ENCODE results near the gene CDH4.

Gene CDH4

GRCh38 chr20:61566691-61567090, 314.6 kb downstream of the CDH4 start:
- Histone ChIP-seq H3K36me3 (ENCODE audit: control insufficient read depth, insufficient read depth, low read length) (no peaks in the 10 kb centered on the region), H3K9me3 (ENCODE audit: control insufficient read depth, insufficient read depth, low read length) (no peaks in the 10 kb centered on the region), H3K27me3 (ENCODE audit: control insufficient read depth, insufficient read depth, low read length) (no peaks in the 10 kb centered on the region), H3K4me1 (ENCODE audit: control insufficient read depth, insufficient read depth, low read length) (no peaks in the 10 kb centered on the region), H3K9ac (ENCODE audit: low read depth, low read length) (no peak overlapping the region), H3K4me3 (ENCODE audit: low read depth, low read length) (no peak overlapping the region)

- no peaks in the 10 kb centered on the region for H3K9me3 ChIP-seq (ENCODE audit: control insufficient read depth, insufficient read depth, low read length)
- H3K36me3 ChIP-seq (ENCODE audit: control insufficient read depth, insufficient read depth, low read length) = no peaks in the 10 kb centered on the region
- H3K27me3 ChIP-seq (ENCODE audit: control insufficient read depth, insufficient read depth, low read length) = no peaks in the 10 kb centered on the region
- no peak overlapping the region for H3K9ac ChIP-seq (ENCODE audit: low read depth, low read length)
- H3K4me3 ChIP-seq (ENCODE audit: low read depth, low read length) = no peak overlapping the region
- H3K4me1 ChIP-seq (ENCODE audit: control insufficient read depth, insufficient read depth, low read length) = no peaks in the 10 kb centered on the region
Observed at GRCh38 chr20:61567204-61567603, 315.1 kb downstream of the CDH4 start.

- no peaks in the 10 kb centered on the region for H3K4me1 ChIP-seq (ENCODE audit: control insufficient read depth, insufficient read depth, low read length)
- no peak overlapping the region for H3K9ac ChIP-seq (ENCODE audit: low read depth, low read length)
- no peak overlapping the region for H3K4me3 ChIP-seq (ENCODE audit: low read depth, low read length)
- no peaks in the 10 kb centered on the region for H3K36me3 ChIP-seq (ENCODE audit: control insufficient read depth, insufficient read depth, low read length)
- no peaks in the 10 kb centered on the region for H3K27me3 ChIP-seq (ENCODE audit: control insufficient read depth, insufficient read depth, low read length)
- no peaks in the 10 kb centered on the region for H3K9me3 ChIP-seq (ENCODE audit: control insufficient read depth, insufficient read depth, low read length)
Observed at GRCh38 chr20:61569825-61570224, 317.8 kb downstream of the CDH4 start.

GRCh38 chr20:61570646-61571195, 318.7 kb downstream of the CDH4 start:
- Histone ChIP-seq H3K27me3 (ENCODE audit: control insufficient read depth, insufficient read depth, low read length) (no peaks in the 10 kb centered on the region), H3K4me1 (ENCODE audit: control insufficient read depth, insufficient read depth, low read length) (no peaks in the 10 kb centered on the region), H3K9me3 (ENCODE audit: control insufficient read depth, insufficient read depth, low read length) (no peaks in the 10 kb centered on the region), H3K4me3 (ENCODE audit: low read depth, low read length) (no peak overlapping the region), H3K36me3 (ENCODE audit: control insufficient read depth, insufficient read depth, low read length) (no peaks in the 10 kb centered on the region), H3K9ac (ENCODE audit: low read depth, low read length) (no peak overlapping the region)

GRCh38 chr20:61571221-61571620, 319.2 kb downstream of the CDH4 start:
- no peaks in the 10 kb centered on the region for H3K9me3 ChIP-seq (ENCODE audit: control insufficient read depth, insufficient read depth, low read length)
- H3K4me1 ChIP-seq (ENCODE audit: control insufficient read depth, insufficient read depth, low read length) = no peaks in the 10 kb centered on the region
- no peak overlapping the region for H3K9ac ChIP-seq (ENCODE audit: low read depth, low read length)
- peaks cover 3% of the 10 kb centered on the region for H3K27me3 ChIP-seq (ENCODE audit: control insufficient read depth, insufficient read depth, low read length)
- no peaks in the 10 kb centered on the region for H3K36me3 ChIP-seq (ENCODE audit: control insufficient read depth, insufficient read depth, low read length)
- no peak overlapping the region for H3K4me3 ChIP-seq (ENCODE audit: low read depth, low read length)

- Histone ChIP-seq H3K27me3 (ENCODE audit: control insufficient read depth, insufficient read depth, low read length) (peaks cover 3% of the 10 kb centered on the region), H3K9me3 (ENCODE audit: control insufficient read depth, insufficient read depth, low read length) (no peaks in the 10 kb centered on the region), H3K36me3 (ENCODE audit: control insufficient read depth, insufficient read depth, low read length) (no peaks in the 10 kb centered on the region), H3K9ac (ENCODE audit: low read depth, low read length) (no peak overlapping the region), H3K4me3 (ENCODE audit: low read depth, low read length) (no peak overlapping the region), H3K4me1 (ENCODE audit: control insufficient read depth, insufficient read depth, low read length) (no peaks in the 10 kb centered on the region)
Observed at GRCh38 chr20:61571916-61572711, 320.1 kb downstream of the CDH4 start.

GRCh38 chr20:61572789-61573188, 320.7 kb downstream of the CDH4 start:
- Histone ChIP-seq H3K4me1 (ENCODE audit: control insufficient read depth, insufficient read depth, low read length) (no peaks in the 10 kb centered on the region), H3K27me3 (ENCODE audit: control insufficient read depth, insufficient read depth, low read length) (peaks cover 3% of the 10 kb centered on the region), H3K4me3 (ENCODE audit: low read depth, low read length) (no peak overlapping the region), H3K36me3 (ENCODE audit: control insufficient read depth, insufficient read depth, low read length) (no peaks in the 10 kb centered on the region), H3K9me3 (ENCODE audit: control insufficient read depth, insufficient read depth, low read length) (no peaks in the 10 kb centered on the region), H3K9ac (ENCODE audit: low read depth, low read length) (no peak overlapping the region)

GRCh38 chr20:61573415-61574305, 321.6 kb downstream of the CDH4 start:
- Histone ChIP-seq H3K27me3 (ENCODE audit: control insufficient read depth, insufficient read depth, low read length) (peaks cover 3% of the 10 kb centered on the region), H3K4me1 (ENCODE audit: control insufficient read depth, insufficient read depth, low read length) (no peaks in the 10 kb centered on the region), H3K9ac (ENCODE audit: low read depth, low read length) (no peak overlapping the region), H3K36me3 (ENCODE audit: control insufficient read depth, insufficient read depth, low read length) (no peaks in the 10 kb centered on the region), H3K4me3 (ENCODE audit: low read depth, low read length) (no peak overlapping the region), H3K9me3 (ENCODE audit: control insufficient read depth, insufficient read depth, low read length) (no peaks in the 10 kb centered on the region)

- Histone ChIP-seq H3K4me1 (ENCODE audit: control insufficient read depth, insufficient read depth, low read length) (no peaks in the 10 kb centered on the region), H3K9ac (ENCODE audit: low read depth, low read length) (no peak overlapping the region), H3K9me3 (ENCODE audit: control insufficient read depth, insufficient read depth, low read length) (no peaks in the 10 kb centered on the region), H3K4me3 (ENCODE audit: low read depth, low read length) (no peak overlapping the region), H3K27me3 (ENCODE audit: control insufficient read depth, insufficient read depth, low read length) (peaks cover 3% of the 10 kb centered on the region), H3K36me3 (ENCODE audit: control insufficient read depth, insufficient read depth, low read length) (no peaks in the 10 kb centered on the region)
Observed at GRCh38 chr20:61575151-61575937, 323.3 kb downstream of the CDH4 start.

GRCh38 chr20:61576372-61576771, 324.3 kb downstream of the CDH4 start:
- H3K36me3 ChIP-seq (ENCODE audit: control insufficient read depth, insufficient read depth, low read length) = no peaks in the 10 kb centered on the region
- no peak overlapping the region for H3K9ac ChIP-seq (ENCODE audit: low read depth, low read length)
- no peaks in the 10 kb centered on the region for H3K4me1 ChIP-seq (ENCODE audit: control insufficient read depth, insufficient read depth, low read length)
- peaks cover 3% of the 10 kb centered on the region for H3K27me3 ChIP-seq (ENCODE audit: control insufficient read depth, insufficient read depth, low read length)
- H3K9me3 ChIP-seq (ENCODE audit: control insufficient read depth, insufficient read depth, low read length) = no peaks in the 10 kb centered on the region
- H3K4me3 ChIP-seq (ENCODE audit: low read depth, low read length) = no peak overlapping the region

- H3K4me3 ChIP-seq (ENCODE audit: low read depth, low read length) = no peak overlapping the region
Observed at GRCh38 chr20:61577065-61577464, 325.0 kb downstream of the CDH4 start.

More at GRCh38 chr20:61577065-61577464, 325.0 kb downstream of the CDH4 start:
- H3K27me3 ChIP-seq (ENCODE audit: control insufficient read depth, insufficient read depth, low read length) = peaks cover 3% of the 10 kb centered on the region
- H3K9me3 ChIP-seq (ENCODE audit: control insufficient read depth, insufficient read depth, low read length) = no peaks in the 10 kb centered on the region
- no peak overlapping the region for H3K9ac ChIP-seq (ENCODE audit: low read depth, low read length)
- H3K4me1 ChIP-seq (ENCODE audit: control insufficient read depth, insufficient read depth, low read length) = no peaks in the 10 kb centered on the region
- H3K36me3 ChIP-seq (ENCODE audit: control insufficient read depth, insufficient read depth, low read length) = no peaks in the 10 kb centered on the region
